AG10803 (cell line): ENCODE results near the gene OS9.

Source experiments
- DNase-seq: peaks from one replicate; pipeline ENCODE4 v3.0.0; 2010; ENCODE audit warnings: low read depth
- H3K4me3 ChIP-seq: 2 replicates; pipeline ENCODE4 v1.5.1; 2011; ENCODE audit warnings: mild to moderate bottlenecking, low read length, control low read depth
- TF ChIP-seq, protein P1 (sequence below): conservative IDR thresholded peaks from 2 replicates; pipeline ENCODE4 v1.5.1; 2011; ENCODE audit warnings: mild to moderate bottlenecking, low read length, control low read depth, inconsistent platforms

The OS9 gene

DNA sequence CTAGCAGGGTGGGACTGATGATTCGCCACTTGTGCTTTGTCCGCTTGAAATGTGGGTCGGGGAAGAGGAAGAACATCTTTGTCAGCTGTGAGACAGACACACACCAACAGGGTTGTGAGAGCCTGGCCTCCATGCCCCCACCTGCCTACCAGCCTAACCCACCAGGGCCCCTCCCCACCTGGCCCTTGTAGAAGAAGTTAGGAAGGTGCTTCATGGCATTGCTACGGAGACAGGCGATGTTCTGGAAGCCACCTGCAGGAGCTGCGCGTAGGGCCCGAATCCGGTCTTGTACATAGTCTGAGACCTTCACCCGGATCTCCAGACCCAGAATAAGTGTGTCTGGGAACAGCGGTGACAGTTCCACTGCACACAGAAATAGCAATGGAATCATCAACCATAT, 75.7 kb downstream of the OS9 start:
- no peak overlapping the region for H3K4me3 ChIP-seq
- TF ChIP-seq, protein P1, sequence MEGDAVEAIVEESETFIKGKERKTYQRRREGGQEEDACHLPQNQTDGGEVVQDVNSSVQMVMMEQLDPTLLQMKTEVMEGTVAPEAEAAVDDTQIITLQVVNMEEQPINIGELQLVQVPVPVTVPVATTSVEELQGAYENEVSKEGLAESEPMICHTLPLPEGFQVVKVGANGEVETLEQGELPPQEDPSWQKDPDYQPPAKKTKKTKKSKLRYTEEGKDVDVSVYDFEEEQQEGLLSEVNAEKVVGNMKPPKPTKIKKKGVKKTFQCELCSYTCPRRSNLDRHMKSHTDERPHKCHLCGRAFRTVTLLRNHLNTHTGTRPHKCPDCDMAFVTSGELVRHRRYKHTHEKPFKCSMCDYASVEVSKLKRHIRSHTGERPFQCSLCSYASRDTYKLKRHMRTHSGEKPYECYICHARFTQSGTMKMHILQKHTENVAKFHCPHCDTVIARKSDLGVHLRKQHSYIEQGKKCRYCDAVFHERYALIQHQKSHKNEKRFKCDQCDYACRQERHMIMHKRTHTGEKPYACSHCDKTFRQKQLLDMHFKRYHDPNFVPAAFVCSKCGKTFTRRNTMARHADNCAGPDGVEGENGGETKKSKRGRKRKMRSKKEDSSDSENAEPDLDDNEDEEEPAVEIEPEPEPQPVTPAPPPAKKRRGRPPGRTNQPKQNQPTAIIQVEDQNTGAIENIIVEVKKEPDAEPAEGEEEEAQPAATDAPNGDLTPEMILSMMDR, result no peak
- no peak for DNase-seq

DNA sequence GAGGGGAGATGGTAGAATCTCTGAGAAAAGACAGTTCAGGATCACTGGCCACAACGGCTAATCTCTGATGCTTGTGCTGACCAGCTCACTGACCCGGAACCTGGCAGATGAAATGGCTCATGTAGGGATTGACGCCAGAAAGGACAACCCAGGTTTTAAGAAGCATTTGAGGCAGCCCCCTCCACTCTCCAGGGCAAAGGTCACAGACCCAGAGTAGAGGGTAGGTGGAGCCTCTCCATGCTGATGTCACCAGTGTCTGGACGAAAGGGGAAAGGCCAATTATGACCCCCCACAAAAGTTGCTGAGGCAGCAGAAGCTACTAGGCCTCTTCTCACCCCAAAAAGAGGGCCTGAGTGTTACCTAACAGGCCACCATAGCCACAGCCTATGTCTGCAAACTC, 76.8 kb downstream of the OS9 start:
- no peak overlapping the region for H3K4me3 ChIP-seq
- DNase-seq, result no peak
- TF ChIP-seq, protein P1, result no peak
